GF-D8 (cell line): ENCODE measurements around the gene CDO1.
"Not testable (repeated sequence)": the region's sequence is repeated elsewhere in the genome, so short reads cannot be mapped to it uniquely, and the experiment has no call there.

Source experiments
- DNase-seq: peaks from one replicate; lab custom pipeline; 2025; lab: John Stamatoyannopoulos, UW

Gene CDO1

DNA sequence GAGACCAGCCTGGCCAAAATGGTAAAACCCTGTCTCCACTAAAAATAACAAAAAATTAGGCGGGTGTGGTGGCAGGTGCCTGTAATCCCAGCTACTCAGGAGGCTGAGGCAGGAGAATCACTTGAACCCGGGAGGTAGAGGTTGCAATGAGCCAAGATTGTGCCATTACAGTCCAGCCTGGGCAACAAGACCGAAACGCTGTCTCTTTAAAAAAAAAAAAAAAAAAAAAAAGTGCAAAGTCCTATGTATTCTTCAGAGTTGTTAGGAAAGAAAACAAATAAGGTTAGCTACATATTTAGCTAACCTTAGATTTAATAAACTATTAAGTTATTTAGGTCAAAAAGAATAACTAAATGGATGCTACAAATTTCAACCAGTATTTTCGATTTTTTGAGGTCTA, 13.5 kb upstream of the CDO1 start:
- DNase-seq, result no peak

DNA sequence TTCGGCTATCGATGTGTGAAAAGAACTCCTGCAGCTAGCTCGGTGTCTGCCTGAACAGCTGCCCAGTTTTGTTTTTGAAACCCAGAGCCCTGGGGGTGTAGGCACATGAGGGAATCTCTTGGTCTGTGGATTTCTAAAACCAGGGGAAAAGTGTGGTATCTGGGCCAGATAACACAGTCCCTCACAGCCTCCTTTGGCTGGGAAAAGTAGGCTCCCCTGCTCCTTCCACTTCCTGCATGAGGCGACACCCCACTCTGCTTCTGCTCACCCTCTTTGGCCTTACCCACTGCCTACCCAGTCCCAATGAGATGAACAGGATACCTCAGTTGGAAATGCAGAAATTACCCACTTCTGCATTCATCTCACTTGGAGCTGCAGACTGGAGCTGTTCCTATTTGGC, 9.5 kb upstream of the CDO1 start:
- no peak for DNase-seq

DNA sequence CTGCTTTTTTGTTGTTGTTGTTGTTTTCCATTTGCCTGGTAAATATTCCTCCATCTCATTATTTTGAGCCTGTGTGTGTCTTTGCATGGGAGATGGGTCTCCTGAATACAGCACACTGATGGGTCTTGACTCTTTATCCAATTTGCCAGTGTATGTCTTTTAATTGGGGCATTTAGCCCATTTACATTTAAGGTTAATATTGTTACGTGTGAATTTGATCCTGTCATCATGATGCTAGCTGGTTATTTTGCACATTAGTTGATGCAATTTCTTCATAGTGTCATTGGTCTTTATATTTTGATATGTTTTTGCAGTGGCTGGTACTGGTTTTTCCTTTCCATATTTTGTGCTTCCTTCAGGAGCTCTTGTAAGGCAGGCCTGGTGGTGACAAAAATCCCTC, 8.5 kb upstream of the CDO1 start:
- not testable (repeated sequence) for DNase-seq

DNA sequence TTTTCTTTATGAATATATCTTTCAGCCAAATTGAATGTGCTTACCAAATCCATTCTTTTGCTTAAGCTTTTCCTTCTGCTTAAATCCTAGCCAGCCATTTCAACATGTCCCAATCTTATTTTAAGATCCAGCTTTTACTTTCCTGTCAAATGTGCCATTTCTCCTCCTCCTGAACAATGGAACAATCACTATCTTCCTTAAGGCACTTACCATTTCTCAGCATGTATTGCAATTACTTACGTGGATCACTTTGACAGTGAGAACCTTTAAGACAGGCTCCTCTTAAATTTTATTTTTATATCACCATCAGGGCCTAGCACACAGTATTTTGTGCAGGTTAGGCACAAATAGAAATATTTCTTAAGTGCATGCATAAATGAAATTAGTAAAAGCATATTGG, 4.4 kb upstream of the CDO1 start:
- DNase-seq, result no peak

DNA sequence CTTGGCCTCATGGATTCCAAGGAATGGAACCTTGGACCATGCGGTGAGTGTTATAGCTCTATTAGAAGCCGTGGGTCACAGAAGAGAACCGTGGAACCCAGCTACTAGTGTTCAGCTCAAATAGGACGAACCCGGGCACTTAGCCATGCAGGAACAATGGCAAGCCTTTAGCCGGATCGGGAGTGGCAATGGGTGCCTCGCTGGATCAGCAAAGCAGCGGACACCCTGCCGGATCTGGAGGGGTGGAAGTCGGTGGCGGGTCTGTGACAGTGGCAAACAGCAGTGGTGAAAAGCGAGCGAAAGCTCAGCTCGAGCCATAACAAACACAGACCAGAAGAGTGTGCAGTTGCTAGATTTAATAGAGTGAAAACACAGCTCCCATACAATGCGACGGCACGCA, 2.4 kb upstream of the CDO1 start:
- no peak for DNase-seq

DNA sequence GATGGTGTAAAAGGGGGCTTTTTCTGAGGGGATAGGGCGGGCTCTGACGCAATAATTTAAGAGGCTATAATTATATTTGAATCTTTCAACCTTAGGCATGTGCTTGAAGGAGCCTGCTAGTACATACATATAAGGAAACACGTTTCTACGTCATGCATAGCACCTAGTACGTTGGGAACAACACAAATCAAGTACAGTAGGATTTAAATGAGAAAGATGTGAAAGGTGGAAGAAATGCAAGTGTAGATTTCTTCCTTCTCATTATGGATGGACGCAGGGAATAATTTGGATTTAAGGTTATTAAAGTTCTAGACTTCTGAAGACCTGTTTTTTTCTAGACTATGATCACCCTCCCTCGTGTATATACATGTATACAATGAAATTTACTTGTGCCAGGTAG, 927 bp upstream of the CDO1 start:
- no peak for DNase-seq

DNA sequence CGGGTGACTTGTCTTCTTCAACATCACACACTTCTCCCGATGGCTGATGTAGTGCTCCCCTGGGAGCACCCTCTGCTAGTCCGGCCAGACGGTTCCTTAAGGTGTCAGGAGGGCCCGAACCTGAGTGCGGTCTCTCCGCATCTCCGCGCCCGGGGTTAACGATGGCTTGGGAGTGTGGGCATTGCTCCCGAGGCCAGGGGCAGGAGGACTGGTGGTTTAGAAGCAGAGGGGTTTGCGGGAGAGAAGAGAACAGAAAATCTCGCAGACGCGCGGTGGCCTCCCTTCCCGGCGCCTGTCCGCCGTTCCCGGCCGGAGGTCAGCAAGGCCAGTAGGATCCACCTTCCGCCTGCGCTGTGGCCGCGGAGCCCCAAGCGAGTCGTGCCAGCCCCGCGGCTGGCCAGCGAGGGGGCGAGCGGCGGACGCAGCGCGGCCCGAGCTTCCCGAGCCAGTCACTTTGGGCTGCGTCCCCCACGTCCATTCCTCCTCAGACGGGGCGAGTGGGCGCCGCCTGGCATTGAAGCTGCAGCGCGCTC, 700 bp downstream of the CDO1 start:
- DNase-seq, result no peak

DNA sequence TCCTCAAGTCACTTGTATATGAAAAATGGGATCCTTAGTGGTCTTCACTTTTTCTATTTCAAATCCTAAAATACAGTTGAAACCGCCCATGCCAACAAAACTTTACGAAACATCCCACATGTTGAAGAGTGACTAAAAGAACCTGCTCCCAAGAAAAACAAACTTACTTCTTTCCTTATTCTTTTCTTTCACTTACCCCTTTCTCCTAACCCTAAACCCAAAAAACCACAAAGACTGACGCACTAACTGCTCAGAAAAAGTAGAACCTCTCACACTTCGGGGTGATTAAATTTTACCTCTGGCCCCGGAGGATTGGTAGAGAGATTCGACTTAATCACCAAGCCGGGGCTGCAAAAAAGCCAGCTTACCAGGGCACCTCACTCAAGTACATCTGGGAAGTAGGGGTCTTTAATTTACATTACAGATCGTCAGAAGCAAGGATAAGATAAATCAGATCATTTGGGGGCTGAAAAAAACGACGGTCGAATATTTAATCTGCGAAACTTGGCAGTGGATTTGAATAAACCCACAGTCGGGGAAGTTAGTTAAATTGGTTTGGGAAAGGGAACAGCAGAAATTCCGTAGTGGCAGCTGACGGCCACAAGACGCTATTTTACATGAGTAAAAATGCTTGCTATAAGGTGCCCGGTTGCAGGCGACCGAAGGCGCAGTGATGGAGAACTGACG, 1.3 kb downstream of the CDO1 start:
- no peak for DNase-seq

DNA sequence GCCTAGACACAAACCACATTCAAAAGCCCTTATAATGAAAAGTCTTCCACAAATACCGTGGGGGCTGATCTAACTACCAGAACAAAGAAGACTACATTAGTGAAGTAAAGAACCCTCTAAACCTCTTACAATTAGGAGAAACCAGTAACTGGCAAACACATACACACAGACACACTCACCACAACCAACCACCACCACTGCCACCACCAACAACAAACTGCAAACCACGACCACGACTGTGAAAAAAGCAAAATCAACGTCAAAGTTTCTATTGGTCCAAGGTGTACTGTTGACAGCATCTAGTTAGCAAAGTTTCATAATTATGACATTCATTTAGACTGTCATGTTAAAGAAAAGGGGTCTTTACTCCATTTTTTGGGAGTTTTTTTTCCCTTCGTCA, 2.7 kb downstream of the CDO1 start:
- DNase-seq, result no peak

DNA sequence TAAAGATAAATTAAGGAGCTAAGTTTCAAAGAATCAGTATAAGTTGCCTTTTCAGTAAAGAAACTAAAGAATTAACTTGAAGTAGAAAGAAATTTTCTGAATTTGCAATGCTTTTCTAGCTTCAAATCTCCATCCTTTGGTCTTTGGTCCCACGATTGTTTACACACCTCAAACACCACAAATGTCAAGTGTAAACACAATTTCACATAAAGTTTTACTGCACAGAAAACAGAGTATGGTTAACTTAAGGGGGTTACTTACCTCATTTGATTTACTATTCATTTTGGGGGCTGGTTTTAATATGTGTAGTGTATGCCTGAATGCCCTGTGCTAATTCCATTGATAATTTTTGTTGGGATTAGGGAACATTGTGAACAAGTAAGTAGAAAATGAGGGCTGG, 4.1 kb downstream of the CDO1 start:
- no peak for DNase-seq

DNA sequence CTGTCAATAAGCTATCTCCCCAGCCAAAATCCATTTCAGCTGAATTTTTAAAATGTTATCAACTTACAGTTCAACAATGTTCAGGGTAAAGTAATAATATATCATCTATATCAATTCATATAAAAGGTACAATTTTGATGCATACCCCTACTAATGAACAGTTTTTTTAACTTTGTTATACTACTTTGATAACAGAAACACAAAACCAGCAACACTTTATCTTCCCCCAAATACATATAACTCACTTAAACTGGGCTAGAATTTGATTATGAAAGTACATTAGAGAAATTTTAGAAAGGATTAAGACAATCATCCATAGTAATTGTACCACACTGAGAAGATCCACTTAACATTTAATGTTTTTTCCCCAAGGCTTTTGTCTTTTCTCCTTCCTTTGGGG, 5.1 kb downstream of the CDO1 start:
- no peak for DNase-seq

DNA sequence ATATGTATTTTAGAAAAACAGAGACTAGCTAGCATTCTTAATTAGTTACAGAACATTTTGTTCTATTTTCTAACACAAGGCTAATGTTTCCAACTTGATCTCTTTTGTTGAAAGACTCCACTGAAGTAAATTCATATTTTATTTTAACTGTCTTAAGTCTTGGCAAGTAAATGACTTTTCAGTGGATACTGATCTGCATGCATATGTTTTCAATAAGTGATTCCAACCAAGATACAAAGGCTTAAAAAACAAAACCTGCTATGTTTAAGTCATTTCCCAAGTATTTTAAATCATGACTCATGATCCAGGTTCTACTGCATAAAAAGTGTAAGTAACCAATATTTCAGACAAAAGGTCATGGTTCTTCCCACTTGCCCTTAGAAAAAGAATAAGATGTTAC, 5.7 kb downstream of the CDO1 start:
- no peak for DNase-seq

DNA sequence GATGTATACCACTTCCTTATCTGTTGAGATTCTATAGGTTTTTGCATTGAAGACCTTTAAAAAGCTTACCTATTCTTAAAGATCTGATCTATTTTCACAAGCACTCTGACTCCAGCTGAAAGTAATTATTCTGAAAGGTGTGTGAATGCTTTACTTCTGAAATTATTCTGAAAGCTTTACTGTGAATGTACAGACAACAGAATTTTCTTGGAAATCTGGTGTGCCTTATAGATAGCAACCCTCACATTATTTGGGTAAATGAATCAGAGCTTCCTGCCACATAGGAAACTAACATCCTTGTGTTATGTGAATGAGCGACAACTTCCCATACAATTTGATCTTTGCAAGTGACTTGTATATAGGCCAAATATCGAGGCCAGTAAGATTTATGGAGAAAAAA, 6.5 kb downstream of the CDO1 start:
- DNase-seq, result no peak

DNA sequence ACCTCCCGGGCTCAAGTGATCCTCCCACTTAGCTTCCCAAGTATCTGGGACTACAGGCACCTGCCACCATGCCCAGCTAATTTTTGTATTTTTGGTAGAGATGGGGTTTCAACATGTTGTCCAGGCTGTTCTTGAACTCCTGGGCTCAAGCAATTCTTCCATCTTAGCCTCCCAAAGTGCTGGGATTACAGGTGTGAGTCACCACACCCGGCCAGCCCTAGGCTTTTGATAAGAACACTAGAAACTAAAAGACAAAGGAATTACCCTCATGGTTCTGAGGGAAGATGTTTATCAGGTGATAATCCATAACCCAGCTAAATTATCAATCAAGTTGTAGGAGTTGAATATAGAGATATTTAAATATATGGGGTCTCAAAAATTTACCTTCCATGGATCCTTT, 8.4 kb downstream of the CDO1 start:
- DNase-seq, result not testable (repeated sequence)

DNA sequence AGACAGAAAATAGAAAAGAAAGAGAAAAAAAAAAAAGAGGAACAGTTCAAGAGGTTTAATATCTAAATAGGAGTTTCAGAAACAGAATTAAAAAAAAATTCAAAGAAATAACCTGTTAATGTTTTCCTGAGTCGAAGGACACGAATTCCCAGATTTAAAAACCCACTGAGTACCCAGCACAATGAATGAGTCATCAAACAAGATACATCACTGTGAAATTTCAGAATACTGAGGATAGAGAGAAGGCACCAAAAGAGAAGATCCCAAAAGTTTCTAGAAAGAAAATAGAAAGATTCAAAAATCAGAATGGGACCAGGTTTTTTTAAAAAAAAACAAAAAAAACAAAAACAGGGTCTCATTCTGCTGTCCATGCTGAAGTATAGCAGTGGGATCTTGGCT, 8.8 kb downstream of the CDO1 start:
- no peak for DNase-seq

DNA sequence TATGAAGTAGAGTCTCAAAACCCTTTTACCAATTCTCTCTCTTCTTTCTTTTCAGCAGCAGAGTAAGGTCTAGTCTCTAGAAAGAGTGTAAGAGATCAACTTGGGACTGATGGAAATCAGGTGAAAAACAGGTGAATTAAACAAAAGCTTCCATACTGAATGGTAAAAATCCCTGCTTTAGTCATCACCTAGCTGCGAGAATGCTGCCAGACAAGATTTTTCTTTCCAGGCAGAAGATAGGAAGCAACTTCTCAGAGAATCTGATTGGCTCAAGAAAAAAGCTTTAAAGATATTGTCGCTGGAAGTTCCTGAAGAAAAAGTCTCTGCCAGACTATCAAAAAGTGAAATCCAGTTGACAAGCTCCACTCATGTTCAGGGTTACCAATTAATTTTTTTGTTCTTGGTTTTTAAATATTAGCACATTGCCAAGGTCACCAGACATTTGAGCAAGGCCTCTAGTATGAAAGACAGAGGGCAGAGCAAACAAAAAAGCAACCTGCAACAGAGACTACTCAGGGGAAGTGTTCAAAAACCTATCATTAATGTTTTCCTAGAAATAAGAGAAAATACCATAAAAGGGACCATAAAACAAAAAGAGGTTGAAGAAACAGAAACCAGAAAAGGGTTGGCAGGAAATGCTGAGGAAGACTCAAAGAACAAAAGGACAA, 9.3 kb downstream of the CDO1 start:
- DNase-seq, result no peak

DNA sequence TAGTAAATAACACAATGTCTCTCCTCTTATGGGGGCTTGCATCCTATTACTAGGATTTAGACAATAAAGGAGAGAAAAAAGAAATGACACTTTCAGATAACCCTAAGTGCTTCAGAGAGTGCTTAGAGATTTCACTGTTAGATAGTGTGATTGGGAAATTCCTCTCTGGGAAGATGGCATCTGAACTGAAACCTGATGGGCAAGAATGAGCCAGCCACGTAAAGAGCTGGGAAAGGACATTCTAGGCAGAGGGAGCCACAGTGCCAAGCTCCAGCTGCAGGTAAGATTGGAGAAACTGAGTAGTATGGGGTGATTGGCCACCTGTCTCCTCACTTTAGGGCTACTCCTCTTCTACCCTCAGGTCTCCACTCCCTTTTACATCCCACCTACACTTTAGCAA, 14.5 kb downstream of the CDO1 start:
- DNase-seq, result no peak

DNA sequence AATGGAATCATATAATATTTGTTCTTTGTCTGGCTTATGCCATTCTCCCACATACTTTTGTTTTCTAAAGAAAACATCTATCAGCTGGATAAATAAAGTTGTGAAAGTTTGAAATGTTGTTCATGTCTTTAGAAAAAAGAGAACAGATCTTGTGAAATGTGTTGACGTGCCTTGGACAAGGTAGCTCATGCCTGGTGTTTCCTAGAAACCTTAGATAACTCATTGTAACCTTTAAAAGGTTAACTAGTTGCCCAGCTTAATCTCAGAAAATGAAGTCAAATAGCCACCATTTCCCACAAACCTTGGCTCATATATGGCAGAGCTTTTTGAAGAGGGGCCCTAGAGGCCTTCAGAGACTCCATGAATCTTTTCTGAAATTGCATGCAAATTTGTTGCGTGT, 15.3 kb downstream of the CDO1 start:
- no peak for DNase-seq

DNA sequence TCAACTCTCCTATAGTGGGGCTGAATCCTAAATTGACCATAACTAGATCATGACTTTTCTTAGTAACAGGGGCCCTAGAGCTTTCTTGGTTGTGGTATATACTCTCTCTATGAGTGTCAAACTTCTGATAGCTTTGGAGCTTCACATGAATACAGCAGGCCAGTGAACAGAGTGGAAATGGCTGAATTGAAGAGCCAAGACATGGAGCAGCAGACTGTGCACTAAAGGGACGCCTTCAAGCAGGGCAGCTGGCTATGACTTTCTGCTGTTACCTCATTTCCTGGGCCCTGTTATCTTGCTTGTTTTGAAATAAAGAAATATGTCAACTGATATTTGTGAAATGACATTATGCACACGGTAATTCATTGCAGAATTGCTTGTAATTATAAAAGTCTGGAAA, 16.4 kb downstream of the CDO1 start:
- DNase-seq, result no peak

DNA sequence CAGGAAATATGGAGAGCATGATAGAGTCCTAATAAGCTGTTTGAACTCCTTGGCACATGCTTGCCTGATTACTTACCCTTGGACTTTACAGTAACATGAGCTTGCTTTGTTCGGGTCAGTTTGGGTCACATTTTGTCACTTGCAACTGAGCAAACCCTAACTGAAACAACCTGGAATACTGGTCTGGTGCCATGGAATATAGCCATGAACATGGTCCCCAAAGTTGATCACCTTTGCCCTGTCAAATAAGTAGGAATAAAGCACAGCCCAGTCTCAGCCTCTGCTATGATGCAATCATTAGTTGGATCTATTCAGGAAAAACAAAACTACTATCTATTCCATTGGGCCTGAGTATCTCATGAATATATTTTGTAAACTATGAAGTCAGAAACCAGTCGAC, 18.2 kb downstream of the CDO1 start:
- no peak for DNase-seq

DNA sequence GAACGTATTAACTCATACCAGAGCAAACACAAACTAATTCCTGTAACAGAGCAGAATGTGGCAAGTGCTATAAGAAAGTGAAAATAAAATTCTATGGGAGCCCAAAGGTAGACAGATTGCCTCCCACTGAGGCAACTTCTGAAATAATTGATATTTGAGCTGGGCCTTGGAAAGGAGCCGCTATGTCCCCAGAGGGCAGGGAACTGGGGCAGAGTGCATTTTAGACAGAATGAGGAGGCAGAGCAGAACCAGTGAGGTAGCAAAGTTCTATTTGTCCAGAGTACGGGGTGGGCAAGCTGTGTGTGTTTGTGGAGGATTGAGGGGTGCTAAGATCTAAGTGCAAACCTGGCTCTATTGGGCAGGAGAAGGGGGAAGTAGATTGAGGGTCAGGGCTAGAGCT, 19.8 kb downstream of the CDO1 start:
- no peak for DNase-seq

DNA sequence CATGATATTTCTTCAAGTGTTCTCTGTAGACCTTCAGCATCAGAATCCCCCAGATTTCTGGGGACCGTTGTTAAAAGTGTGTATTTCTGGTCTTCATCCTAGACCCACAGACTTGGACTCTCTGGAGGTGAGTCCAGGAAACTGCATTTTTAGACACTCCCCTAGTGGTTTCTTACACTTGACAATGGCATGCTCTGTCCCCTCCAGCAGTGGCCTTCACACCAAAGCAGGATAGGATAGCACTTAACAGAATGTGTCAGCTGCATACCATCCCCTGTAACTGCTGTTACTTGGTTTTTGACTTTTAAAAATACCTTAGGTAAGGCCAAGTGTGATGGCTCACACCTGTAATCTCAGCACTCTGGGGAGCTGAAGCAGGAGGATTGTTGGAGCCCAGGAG, 20.8 kb downstream of the CDO1 start:
- no peak for DNase-seq

DNA sequence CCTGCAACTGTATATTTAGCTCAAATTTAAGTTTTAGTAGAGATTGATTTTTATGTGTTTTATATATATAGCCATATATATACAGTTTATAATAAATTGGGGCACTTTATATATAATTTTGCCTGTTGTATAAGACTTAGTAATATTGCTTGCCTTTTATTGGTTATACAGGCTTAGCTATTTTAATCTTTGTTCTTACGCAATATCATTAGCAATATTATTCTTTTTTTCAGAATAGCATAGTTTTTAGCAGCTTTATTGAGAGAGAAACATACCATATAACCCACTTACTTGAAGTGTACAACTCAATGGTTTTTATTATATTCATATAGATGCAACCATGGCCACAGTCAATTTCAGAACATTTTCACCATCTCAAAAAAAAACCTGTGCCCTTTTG, 28.0 kb downstream of the CDO1 start:
- DNase-seq, result no peak

DNA sequence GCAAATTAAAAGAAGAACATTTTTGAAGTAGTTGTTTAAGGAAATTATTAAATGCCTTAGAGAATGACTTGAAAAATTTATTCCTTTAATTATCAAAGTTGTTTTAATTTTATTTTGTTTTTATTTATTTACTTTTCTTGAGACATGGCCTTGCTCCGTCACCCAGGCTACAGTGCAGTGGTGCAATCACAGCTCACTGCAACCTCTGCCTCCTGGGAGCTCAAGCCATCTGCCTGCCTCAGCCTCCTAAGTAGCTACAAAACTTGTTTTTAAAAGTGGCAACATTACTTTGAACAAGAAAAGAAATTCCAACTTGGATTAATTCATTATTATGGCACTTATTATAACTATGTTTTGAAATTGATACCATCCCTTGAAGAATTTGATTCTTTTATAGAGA, 29.0 kb downstream of the CDO1 start:
- DNase-seq, result no peak
